ENCODE measurements around the gene GRB10.

Gene GRB10

GRCh38 chr7:50637725-50638643 lies 144.7 kb downstream of the GRB10 start:
- no peak for FAIRE-seq
- no peak for TF ChIP-seq POLR2A (IDR thresholded peaks at IDR 0.05; ENCODE audit: low read depth, low read length)
- no peak for DNase-seq (ENCODE audit: insufficient read length, low spot score)

- FAIRE-seq = no peak
- no peak for DNase-seq (ENCODE audit: insufficient read length, low spot score)
- TF ChIP-seq POLR2A (IDR thresholded peaks at IDR 0.05; ENCODE audit: low read depth, low read length) = no peak
Observed at GRCh38 chr7:50634378-50634777, 148.3 kb downstream of the GRB10 start.

DNA sequence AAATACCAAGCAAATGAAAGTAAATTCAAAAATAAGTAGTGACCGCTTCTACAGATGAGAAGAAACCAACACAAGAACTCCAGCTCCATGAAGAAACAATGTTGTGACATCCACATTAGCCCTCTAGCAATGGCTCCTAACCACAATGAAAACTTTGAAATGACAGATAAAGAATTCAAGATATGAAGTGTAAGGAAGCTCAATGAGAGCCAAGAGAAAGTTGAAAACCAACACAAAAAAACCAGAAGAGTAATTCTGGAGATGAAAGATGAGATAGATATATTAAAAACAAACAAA lies 149.3 kb downstream of the GRB10 start:
- TF ChIP-seq POLR2A (IDR thresholded peaks at IDR 0.05; ENCODE audit: low read depth, low read length) = no peak
- no peak for DNase-seq (ENCODE audit: insufficient read length, low spot score)
- FAIRE-seq = no peak

- FAIRE-seq = peak; percentile 65
Observed at GRCh38 chr7:50632561-50633413, 149.9 kb downstream of the GRB10 start.

DNA sequence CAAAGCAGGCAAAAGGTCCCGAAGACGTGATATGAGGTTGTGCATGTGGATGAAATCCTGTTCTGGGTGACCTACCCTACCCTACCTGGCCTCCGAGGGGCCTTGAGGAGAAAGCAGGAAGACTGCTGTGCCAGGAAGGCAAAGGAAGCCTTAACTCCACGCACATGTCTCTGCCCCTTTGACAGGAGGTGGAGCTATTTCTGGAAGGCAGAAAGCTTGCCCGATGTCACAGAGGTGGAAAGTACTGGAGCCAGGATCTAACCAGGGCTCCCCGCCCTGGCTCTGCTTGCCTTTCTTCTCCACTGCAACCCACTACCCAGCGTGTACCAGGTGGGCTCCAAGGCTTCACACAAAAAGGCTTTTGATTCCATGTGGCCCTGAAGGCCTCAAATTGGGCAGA lies 151.1 kb downstream of the GRB10 start:
- DNase-seq (ENCODE audit: insufficient read length, low spot score) (no peak), FAIRE-seq (no peak)
- no peak for TF ChIP-seq POLR2A (IDR thresholded peaks at IDR 0.05; ENCODE audit: low read depth, low read length)

More at GRCh38 chr7:50632561-50633413, 149.9 kb downstream of the GRB10 start:
- peak; percentile 51 for DNase-seq (ENCODE audit: insufficient read length, low spot score)
- TF ChIP-seq POLR2A (IDR thresholded peaks at IDR 0.05; ENCODE audit: low read depth, low read length) = no peak

DNA sequence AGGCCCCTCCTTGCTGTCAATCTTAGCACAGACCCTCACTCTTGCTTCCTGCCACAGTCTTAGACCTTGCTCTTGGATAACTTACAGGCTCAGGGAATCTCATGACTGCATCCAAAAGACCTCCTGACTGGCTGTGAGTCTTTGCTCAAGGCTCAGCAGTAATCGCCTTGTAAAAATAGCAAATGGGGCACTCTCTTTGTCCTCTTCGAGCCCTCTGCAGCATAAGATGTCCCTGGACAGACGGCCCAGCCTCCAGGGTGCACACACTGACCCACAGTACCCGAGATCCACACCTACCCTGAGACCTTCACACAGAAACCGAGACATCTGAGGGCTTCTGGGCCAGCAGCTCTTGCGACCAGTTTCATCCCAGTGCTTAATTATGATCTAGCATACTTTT lies 151.6 kb downstream of the GRB10 start:
- no peak for FAIRE-seq
- TF ChIP-seq POLR2A (IDR thresholded peaks at IDR 0.05; ENCODE audit: low read depth, low read length) = no peak
- DNase-seq (ENCODE audit: insufficient read length, low spot score) = no peak

GRCh38 chr7:50629238-50629901 lies 153.3 kb downstream of the GRB10 start:
- DNase-seq (ENCODE audit: insufficient read length, low spot score) = no peak
- no peak for TF ChIP-seq POLR2A (IDR thresholded peaks at IDR 0.05; ENCODE audit: low read depth, low read length)
- FAIRE-seq = no peak

GRCh38 chr7:50628434-50629084 lies 154.1 kb downstream of the GRB10 start:
- no peak for DNase-seq (ENCODE audit: insufficient read length, low spot score)
- TF ChIP-seq POLR2A (IDR thresholded peaks at IDR 0.05; ENCODE audit: low read depth, low read length) = no peak
- FAIRE-seq = no peak

DNA sequence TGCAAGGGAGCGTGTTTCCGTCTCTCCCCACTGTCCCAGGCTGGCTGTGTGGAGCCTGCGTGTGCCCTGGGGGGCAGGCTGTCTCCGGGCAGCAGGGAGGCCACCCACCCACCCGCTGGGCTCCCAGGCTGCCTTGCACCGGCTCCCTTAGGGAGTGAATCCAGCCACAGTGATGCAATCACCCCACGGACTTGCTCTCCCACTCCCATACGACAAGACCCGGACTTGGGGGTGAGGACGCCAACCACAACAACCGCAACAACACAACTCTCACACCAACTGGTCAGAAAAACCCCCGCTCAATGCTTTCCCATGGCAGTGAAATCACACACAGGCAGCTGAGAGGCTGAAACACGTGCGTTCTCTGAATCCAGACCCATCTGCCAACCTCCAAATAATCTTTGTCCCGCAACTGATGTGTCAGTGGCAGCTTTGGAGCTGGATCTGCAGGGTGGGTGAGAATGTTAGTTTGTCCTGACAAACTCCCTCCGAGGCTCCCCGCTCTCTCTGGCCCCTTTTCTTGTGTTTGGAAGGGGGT lies 154.8 kb downstream of the GRB10 start:
- DNase-seq (ENCODE audit: insufficient read length, low spot score) (no peak), FAIRE-seq (no peak)
- no peak for TF ChIP-seq POLR2A (IDR thresholded peaks at IDR 0.05; ENCODE audit: low read depth, low read length)

DNA sequence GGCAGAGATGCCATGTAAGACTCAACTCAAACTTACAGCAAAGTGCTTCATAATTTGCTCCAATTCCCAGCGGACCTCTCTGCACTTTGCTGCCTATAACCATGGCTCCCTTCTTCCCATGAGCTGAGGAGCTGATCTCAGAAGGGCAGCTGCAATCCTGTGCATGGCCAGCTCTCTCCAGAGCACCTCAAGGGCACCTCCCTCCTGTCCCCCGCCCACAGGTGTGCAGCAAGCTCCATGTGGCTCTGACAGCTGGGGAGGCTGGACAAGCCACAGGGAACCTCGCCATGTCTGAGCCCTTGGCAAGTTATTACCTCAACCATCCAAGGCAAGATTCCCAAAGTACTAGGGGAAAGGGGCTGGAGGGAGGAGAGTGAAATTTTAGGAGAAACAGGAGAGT lies 156.4 kb downstream of the GRB10 start:
- FAIRE-seq = no peak
- no peak for TF ChIP-seq POLR2A (IDR thresholded peaks at IDR 0.05; ENCODE audit: low read depth, low read length)
- DNase-seq (ENCODE audit: insufficient read length, low spot score) = no peak

GRCh38 chr7:50625360-50625759 lies 157.3 kb downstream of the GRB10 start:
- FAIRE-seq = no peak
- no peak for TF ChIP-seq POLR2A (IDR thresholded peaks at IDR 0.05; ENCODE audit: low read depth, low read length)
- DNase-seq (ENCODE audit: insufficient read length, low spot score) = no peak

GRCh38 chr7:50622821-50623220 lies 159.9 kb downstream of the GRB10 start:
- FAIRE-seq (no peak), DNase-seq (ENCODE audit: insufficient read length, low spot score) (no peak)
- no peak for TF ChIP-seq POLR2A (IDR thresholded peaks at IDR 0.05; ENCODE audit: low read depth, low read length)

DNA sequence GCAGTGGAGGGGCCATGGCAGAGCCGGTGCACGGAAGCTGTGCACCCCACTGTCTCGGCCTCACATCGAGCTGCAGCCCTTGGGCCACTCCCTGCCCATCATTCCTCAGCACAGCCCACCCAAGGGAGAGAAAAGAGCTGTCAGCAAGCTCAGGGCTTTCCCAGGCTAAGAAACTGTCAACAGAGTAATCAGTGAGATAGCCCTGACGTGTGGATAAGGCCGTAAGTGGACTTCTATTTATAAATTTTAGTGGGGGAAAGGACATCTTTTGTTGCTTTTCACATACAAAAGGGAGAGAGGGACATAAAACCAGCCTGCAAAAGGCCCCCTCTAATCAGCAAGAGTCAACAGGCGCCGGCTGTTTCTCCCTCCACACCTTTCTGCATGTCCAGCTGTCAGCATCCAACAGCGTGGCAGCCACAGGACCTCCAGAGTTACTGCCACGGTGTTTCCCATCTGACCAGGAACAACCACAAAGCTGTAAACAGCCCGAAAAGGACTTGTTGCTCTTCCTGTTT lies 160.7 kb downstream of the GRB10 start:
- no peak for TF ChIP-seq POLR2A (IDR thresholded peaks at IDR 0.05; ENCODE audit: low read depth, low read length)
- no peak for FAIRE-seq

More for the DNA sequence above, 160.7 kb downstream of the GRB10 start:
- no peak for DNase-seq (ENCODE audit: insufficient read length, low spot score)
